IMR-90 (cell line): ENCODE results near the gene CMKLR1. TPM values are rescaled to one million over a fixed set of nuclear protein-coding genes. Genes with fewer than 3 reads are reported as not detected.

Experiments used
- ATAC-seq: fragments of 200-7000 bp; cut with Tn5 transposase; 2 replicates; pipeline ENCODE4 v1.9.1; 2020; ENCODE audit warnings: low read depth, mild to moderate bottlenecking, moderate library complexity
- BruUV-seq: library from RNA; stranded (reverse); fragments of 400-500 nt; replicated peaks from 2 replicates; lab custom pipeline; 2021; lab: Mats Ljungman, UMichigan
- CTCF ChIA-PET: fragments of 300-600 bp; formaldehyde crosslinking; extraction: SDS; loops from one replicate; lab custom pipeline; 2021; ENCODE audit warnings: antibody characterized with exemption; lab: Yijun Ruan, JAX
- POLR2A ChIA-PET: fragments of 300-600 bp; sonication (Branson Sonifier 250); formaldehyde crosslinking; loops from one replicate; lab custom pipeline; 2022; ENCODE audit warnings: antibody characterized with exemption; ENCODE audit not compliant: unreplicated experiment; lab: Charles Lee
- DNase-seq: peaks from one replicate; pipeline ENCODE4 v3.0.0; 2013
- H2AFZ ChIP-seq: replicated peaks from 2 replicates; pipeline ENCODE3; 2013; ENCODE audit warnings: low read length, mild to moderate bottlenecking; ENCODE audit not compliant: poor library complexity
- H2AK5ac ChIP-seq: 2 replicates; pipeline ENCODE4 v1.6.1; 2013; ENCODE audit warnings: low read depth, low read length, inconsistent platforms
- H2AK9ac ChIP-seq: replicated peaks from 2 replicates; pipeline ENCODE3; 2013; ENCODE audit warnings: mild to moderate bottlenecking, low read depth, low read length, moderate library complexity; ENCODE audit not compliant: poor library complexity
- H2BK120ac ChIP-seq: 2 replicates; pipeline ENCODE4 v1.6.1; 2013; ENCODE audit warnings: low read depth, low read length, inconsistent platforms
- H2BK15ac ChIP-seq: 3 replicates; pipeline ENCODE4 v1.6.1; 2013; ENCODE audit warnings: low read depth, low read length, inconsistent platforms
- H2BK20ac ChIP-seq: 2 replicates; pipeline ENCODE4 v1.6.1; 2013; ENCODE audit warnings: low read depth, mild to moderate bottlenecking, inconsistent platforms, low read length, moderate library complexity
- H2BK5ac ChIP-seq: 2 replicates; pipeline ENCODE4 v1.6.1; 2013; ENCODE audit warnings: mild to moderate bottlenecking, low read depth, low read length, inconsistent platforms; ENCODE audit not compliant: poor library complexity, severe bottlenecking
- H3K14ac ChIP-seq: replicated peaks from 2 replicates; pipeline ENCODE4 v1.6.1; 2013; ENCODE audit warnings: low read depth, low read length, inconsistent platforms
- H3K18ac ChIP-seq: 2 replicates; pipeline ENCODE4 v1.6.1; 2013; ENCODE audit warnings: low read depth, low read length, control low read depth
- H3K23ac ChIP-seq: 2 replicates; pipeline ENCODE4 v1.6.1; 2013; ENCODE audit warnings: low read depth, low read length, inconsistent platforms
- H3K27ac ChIP-seq: 2 replicates; pipeline ENCODE4 v1.5.1; 2013; ENCODE audit warnings: mild to moderate bottlenecking, control low read depth, low read length; ENCODE audit not compliant: insufficient read depth
- H3K27me3 ChIP-seq: 2 replicates; pipeline ENCODE4 v1.6.1; 2013; ENCODE audit warnings: low read length; ENCODE audit not compliant: control insufficient read depth, insufficient read depth
- H3K36me3 ChIP-seq: 2 replicates; pipeline ENCODE4 v1.6.1; 2013; ENCODE audit warnings: low read length, mixed read lengths; ENCODE audit not compliant: control insufficient read depth, insufficient read depth
- H3K4ac ChIP-seq: 2 replicates; pipeline ENCODE4 v1.6.1; 2013; ENCODE audit warnings: low read depth, low read length, inconsistent platforms
- H3K4me1 ChIP-seq: 2 replicates; pipeline ENCODE4 v1.6.1; 2013; ENCODE audit warnings: low read length, mixed read lengths; ENCODE audit not compliant: control insufficient read depth, insufficient read depth
- H3K4me2 ChIP-seq: 2 replicates; pipeline ENCODE4 v1.6.1; 2013; ENCODE audit warnings: low read depth, mild to moderate bottlenecking, control low read depth, low read length, moderate library complexity
- H3K4me3 ChIP-seq: 2 replicates; pipeline ENCODE4 v1.5.1; 2013; ENCODE audit warnings: low read depth, mild to moderate bottlenecking, control low read depth, low read length, moderate library complexity; ENCODE audit not compliant: insufficient read depth
- H3K56ac ChIP-seq: 2 replicates; pipeline ENCODE4 v1.6.1; 2013; ENCODE audit warnings: low read length, inconsistent platforms; ENCODE audit not compliant: insufficient read depth; ENCODE audit errors: extremely low read depth
- H3K79me1 ChIP-seq, 2 experiments: 2 replicates each; pipeline ENCODE4 v1.6.1; 2013; ENCODE audit warnings: low read length in 2 of 2, inconsistent platforms in 1 of 2, low read depth in 1 of 2
- H3K9ac ChIP-seq: 2 replicates; pipeline ENCODE4 v1.6.1; 2013; ENCODE audit warnings: low read depth, low read length, control low read depth
- H3K9me1 ChIP-seq: 2 replicates; pipeline ENCODE4 v1.6.1; 2013; ENCODE audit warnings: low read length, inconsistent platforms; ENCODE audit not compliant: insufficient read depth
- H3K9me3 ChIP-seq: 2 replicates; pipeline ENCODE4 v1.6.1; 2013; ENCODE audit warnings: low read length; ENCODE audit not compliant: control insufficient read depth, insufficient read depth
- H4K20me1 ChIP-seq: 2 replicates; pipeline ENCODE4 v1.6.1; 2013; ENCODE audit warnings: low read length, inconsistent platforms; ENCODE audit not compliant: insufficient read depth
- H4K5ac ChIP-seq: 2 replicates; pipeline ENCODE4 v1.6.1; 2013; ENCODE audit warnings: mild to moderate bottlenecking, low read depth, low read length, control low read depth
- H4K8ac ChIP-seq, 2 experiments: 2 replicates each; pipeline ENCODE4 v1.6.1; 2013; ENCODE audit warnings: low read depth in 2 of 2, low read length in 2 of 2, control low read depth in 1 of 2, inconsistent platforms in 1 of 2
- H4K91ac ChIP-seq: 2 replicates; pipeline ENCODE4 v1.6.1; 2013; ENCODE audit warnings: low read depth, low read length, inconsistent platforms; ENCODE audit not compliant: insufficient read depth
- BHLHE40 ChIP-seq: fragments of 150-350 bp; IDR thresholded peaks from 2 replicates; pipeline ENCODE4 v1.6.1; 2016; ENCODE audit warnings: mild to moderate bottlenecking, low read depth, low read length
- MAZ ChIP-seq: IDR thresholded peaks from 2 replicates; pipeline ENCODE4 v1.6.1; 2012; ENCODE audit warnings: low read depth, mild to moderate bottlenecking, low read length, improper control_type of control experiment, moderate library complexity, borderline replicate concordance
- MXI1 ChIP-seq: IDR thresholded peaks from 2 replicates; pipeline ENCODE4 v1.6.1; 2012; ENCODE audit warnings: low read depth, mild to moderate bottlenecking, low read length, moderate library complexity, borderline replicate concordance
- POLR2A ChIP-seq: IDR thresholded peaks from 2 replicates; pipeline ENCODE4 v1.6.1; 2012; ENCODE audit warnings: mild to moderate bottlenecking, low read depth, low read length
- RAD21 ChIP-seq: IDR thresholded peaks from 2 replicates; pipeline ENCODE4 v1.6.1; 2012; ENCODE audit warnings: low read length, improper control_type of control experiment
- RCOR1 ChIP-seq: IDR thresholded peaks from 2 replicates; pipeline ENCODE4 v1.6.1; 2012; ENCODE audit warnings: mild to moderate bottlenecking, low read length, improper control_type of control experiment; ENCODE audit not compliant: insufficient replicate concordance
- RFX5 ChIP-seq: IDR thresholded peaks from 2 replicates; pipeline ENCODE4 v1.8.0; 2012; ENCODE audit warnings: low read depth, mild to moderate bottlenecking, low read length, moderate library complexity
- SMC3 ChIP-seq: fragments of 150-350 bp; IDR thresholded peaks from 2 replicates; pipeline ENCODE4 v1.6.1; 2016; ENCODE audit warnings: low read depth, mild to moderate bottlenecking, antibody characterized with exemption, low read length, moderate library complexity
- WGBS, 2 experiments: methylation state at CpG; one replicate each; pipeline versions ENCODE4 v1.1.5 to v1.1.7; 2013; ENCODE audit warnings: missing lambda C conversion rate in 2 of 2; ENCODE audit not compliant: insufficient read length in 1 of 2; ENCODE audit errors: extremely low coverage in 2 of 2; 5-methylcytosine and 5-hydroxymethylcytosine counted together
- dilution Hi-C: fragments of 300-500 bp; cut with HindIII; formaldehyde crosslinking; loops from one replicate; pipeline ENCODE4 v1.14.3; 2018; ENCODE audit warnings: low sequenced_read_pairs; ENCODE audit not compliant: unreplicated experiment
- in situ Hi-C: fragments of 300-500 bp; cut with MboI; formaldehyde crosslinking; loops from 3 replicates; pipeline ENCODE4 v1.14.3; 2019; ENCODE audit warnings: low sequenced_read_pairs, inconsistent platforms, mixed read lengths
- intact Hi-C: fragments of 100-400 bp; cut with micrococcal nuclease; formaldehyde crosslinking; loops from 2 replicates; pipeline ENCODE4 v1.10.0; 2022
- polyA plus RNA-seq, 3 experiments: library from polyadenylated mRNA; depleted of rRNA; stranded (reverse); fragments of >200 nt; gene quantifications; 2 replicates each; pipeline ENCODE4 v1.2.3, GENCODE V29; 2012; ENCODE audit warnings: low replicate concordance in 1 of 3
- total RNA-seq: library from RNA; depleted of rRNA; stranded (reverse); fragments of >200 nt; gene quantifications from 2 replicates; pipeline ENCODE4 v1.2.3, GENCODE V29; 2012
- TF ChIP-seq, protein P1 (sequence below): fragments of 150-350 bp; IDR thresholded peaks from 2 replicates; pipeline ENCODE4 v1.6.1; 2017; ENCODE audit warnings: mild to moderate bottlenecking, antibody characterized with exemption, low read length, low read depth
- TF ChIP-seq, protein P2 (sequence below): conservative IDR thresholded peaks from 2 replicates; pipeline ENCODE4 v1.5.1; 2012; ENCODE audit warnings: mild to moderate bottlenecking, low read depth, low read length, improper control_type of control experiment
- TF ChIP-seq, protein P3 (sequence below): fragments of 150-350 bp; IDR thresholded peaks from 2 replicates; pipeline ENCODE4 v1.6.1; 2016; ENCODE audit warnings: low read depth, mild to moderate bottlenecking, low read length, moderate library complexity, borderline replicate concordance

Gene CMKLR1
- total and polyA plus RNA-seq, 2 of the 4 experiments (the other 2 are of a cell fraction), result not detected

DNA sequence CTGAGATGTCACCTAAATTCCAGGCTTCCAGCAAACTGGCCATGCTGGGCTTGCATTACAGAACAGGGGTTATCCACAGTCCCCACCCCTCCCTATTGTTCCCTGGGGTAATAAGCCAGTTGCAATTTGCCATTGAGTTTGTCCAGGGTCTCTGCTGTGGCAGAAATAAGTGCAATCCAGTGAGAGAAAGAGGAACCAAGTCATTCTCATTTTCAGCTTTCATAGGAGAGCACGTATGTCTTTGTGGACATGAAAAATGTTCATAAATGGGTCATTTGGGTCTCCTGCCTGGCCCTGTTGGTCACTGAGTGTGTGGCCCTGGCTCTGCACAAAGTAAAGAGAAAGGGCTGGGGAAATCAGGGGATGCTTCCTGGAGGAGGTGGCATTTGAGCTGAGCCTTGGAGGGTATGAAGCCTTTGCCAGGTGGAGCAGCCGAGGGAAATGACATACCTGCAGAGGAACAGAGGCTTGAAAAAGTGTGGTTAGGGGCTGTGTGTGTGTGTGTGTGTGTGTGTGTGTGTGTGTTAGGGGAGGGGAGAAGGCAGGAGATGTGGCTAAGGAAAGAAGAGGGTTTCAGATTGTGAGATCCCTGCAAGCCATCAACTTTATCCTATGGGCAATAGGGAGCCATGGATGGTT, 29.3 kb downstream of the CMKLR1 start:
- Histone ChIP-seq H2AFZ (no peak overlapping the region), H2BK20ac (no peak overlapping the region), H3K36me3 (no peaks in the 10 kb centered on the region), H3K27me3 (no peaks in the 10 kb centered on the region), H2BK15ac (no peak overlapping the region), H3K56ac (no peak overlapping the region), H3K4me1 (no peaks in the 10 kb centered on the region), H3K4me2 (no peak overlapping the region), H2BK5ac (no peak overlapping the region), H3K27ac (no peak overlapping the region), H3K14ac (no peak overlapping the region), H3K9me3 (no peaks in the 10 kb centered on the region), H3K4ac (no peak overlapping the region), H4K8ac (no peak overlapping the region), H3K9ac (no peak overlapping the region), H4K91ac (no peak overlapping the region), H3K9me1 (no peaks in the 10 kb centered on the region), H3K18ac (no peak overlapping the region), H3K23ac (no peak overlapping the region), H3K4me3 (no peak overlapping the region), H2AK9ac (no peak overlapping the region), H4K20me1 (no peaks in the 10 kb centered on the region), H2BK120ac (no peak overlapping the region), H4K5ac (no peak overlapping the region), H2AK5ac (no peak overlapping the region), H3K79me1 (no peaks in the 10 kb centered on the region)
- dilution Hi-C loops, result no loop called here
- no peak for ATAC-seq
- no peak for DNase-seq
- POLR2A ChIA-PET, result no interaction called here
- WGBS, 2 experiments, result 32% methylated on average over 2 of the region's 2 CpGs; no CpG with 5 or more reads in 1 of the 2 experiments
- no peak for TF ChIP-seq MAZ
- TF ChIP-seq, protein P1, sequence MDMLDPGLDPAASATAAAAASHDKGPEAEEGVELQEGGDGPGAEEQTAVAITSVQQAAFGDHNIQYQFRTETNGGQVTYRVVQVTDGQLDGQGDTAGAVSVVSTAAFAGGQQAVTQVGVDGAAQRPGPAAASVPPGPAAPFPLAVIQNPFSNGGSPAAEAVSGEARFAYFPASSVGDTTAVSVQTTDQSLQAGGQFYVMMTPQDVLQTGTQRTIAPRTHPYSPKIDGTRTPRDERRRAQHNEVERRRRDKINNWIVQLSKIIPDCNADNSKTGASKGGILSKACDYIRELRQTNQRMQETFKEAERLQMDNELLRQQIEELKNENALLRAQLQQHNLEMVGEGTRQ, result no peak
- TF ChIP-seq POLR2A, result no peak
- TF ChIP-seq RAD21, result no peak
- TF ChIP-seq BHLHE40, result no peak
- no peak for TF ChIP-seq SMC3
- TF ChIP-seq MXI1, result no peak
- TF ChIP-seq RCOR1, result no peak
- TF ChIP-seq RFX5, result no peak
- TF ChIP-seq, protein P2, sequence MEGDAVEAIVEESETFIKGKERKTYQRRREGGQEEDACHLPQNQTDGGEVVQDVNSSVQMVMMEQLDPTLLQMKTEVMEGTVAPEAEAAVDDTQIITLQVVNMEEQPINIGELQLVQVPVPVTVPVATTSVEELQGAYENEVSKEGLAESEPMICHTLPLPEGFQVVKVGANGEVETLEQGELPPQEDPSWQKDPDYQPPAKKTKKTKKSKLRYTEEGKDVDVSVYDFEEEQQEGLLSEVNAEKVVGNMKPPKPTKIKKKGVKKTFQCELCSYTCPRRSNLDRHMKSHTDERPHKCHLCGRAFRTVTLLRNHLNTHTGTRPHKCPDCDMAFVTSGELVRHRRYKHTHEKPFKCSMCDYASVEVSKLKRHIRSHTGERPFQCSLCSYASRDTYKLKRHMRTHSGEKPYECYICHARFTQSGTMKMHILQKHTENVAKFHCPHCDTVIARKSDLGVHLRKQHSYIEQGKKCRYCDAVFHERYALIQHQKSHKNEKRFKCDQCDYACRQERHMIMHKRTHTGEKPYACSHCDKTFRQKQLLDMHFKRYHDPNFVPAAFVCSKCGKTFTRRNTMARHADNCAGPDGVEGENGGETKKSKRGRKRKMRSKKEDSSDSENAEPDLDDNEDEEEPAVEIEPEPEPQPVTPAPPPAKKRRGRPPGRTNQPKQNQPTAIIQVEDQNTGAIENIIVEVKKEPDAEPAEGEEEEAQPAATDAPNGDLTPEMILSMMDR, result no peak
- TF ChIP-seq, protein P3, sequence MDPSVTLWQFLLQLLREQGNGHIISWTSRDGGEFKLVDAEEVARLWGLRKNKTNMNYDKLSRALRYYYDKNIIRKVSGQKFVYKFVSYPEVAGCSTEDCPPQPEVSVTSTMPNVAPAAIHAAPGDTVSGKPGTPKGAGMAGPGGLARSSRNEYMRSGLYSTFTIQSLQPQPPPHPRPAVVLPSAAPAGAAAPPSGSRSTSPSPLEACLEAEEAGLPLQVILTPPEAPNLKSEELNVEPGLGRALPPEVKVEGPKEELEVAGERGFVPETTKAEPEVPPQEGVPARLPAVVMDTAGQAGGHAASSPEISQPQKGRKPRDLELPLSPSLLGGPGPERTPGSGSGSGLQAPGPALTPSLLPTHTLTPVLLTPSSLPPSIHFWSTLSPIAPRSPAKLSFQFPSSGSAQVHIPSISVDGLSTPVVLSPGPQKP, result no peak
- in situ Hi-C loops, result no loop called here
- CTCF ChIA-PET, result no interaction called here
- intact Hi-C loops, result no loop called here
- no TSS peak for BruUV-seq
